CD14-positive monocyte (primary cell): ENCODE results near the gene C1QL1. TPM values are rescaled to one million over a fixed set of nuclear protein-coding genes. Genes with fewer than 3 reads are reported as not detected.
A peak's percentile ranks its signal among the peaks of the same experiment; 100 is the strongest.

Experiments used
- DNase-seq, 3 donors: peaks; one replicate each; pipeline ENCODE4 v3.0.0-alpha.2; 2011 to 2022
- H2AFZ ChIP-seq: 2 replicates; pipeline ENCODE4 v1.6.0; 2012; ENCODE audit warnings: mild to moderate bottlenecking, low read depth, low read length, inconsistent platforms; ENCODE audit not compliant: insufficient read depth, poor library complexity, severe bottlenecking
- H3K27ac ChIP-seq, 2 donors: 1 replicate in 1 of 2; 2 replicates in 1 of 2; pipeline ENCODE4 v1.5.1; 2012 to 2013; ENCODE audit warnings: low read length in 2 of 2, control low read depth in 1 of 2, inconsistent platforms in 1 of 2, low read depth in 1 of 2, mild to moderate bottlenecking in 1 of 2
- H3K27me3 ChIP-seq, 2 donors: one replicate each; pipeline versions ENCODE4 v1.6.0 to v1.6.1; 2011 to 2013; ENCODE audit warnings: low read length in 2 of 2; ENCODE audit not compliant: control insufficient read depth in 2 of 2, insufficient read depth in 2 of 2
- H3K36me3 ChIP-seq, 2 donors: replicated peaks in 1 of 2; 1 replicate in 1 of 2; 2 replicates in 1 of 2; pipeline versions ENCODE4 v1.5.1 to v1.6.1; 2012 to 2013; ENCODE audit warnings: low read length in 2 of 2, control low read depth in 1 of 2, inconsistent platforms in 1 of 2, mild to moderate bottlenecking in 1 of 2; ENCODE audit not compliant: insufficient read depth in 2 of 2, control insufficient read depth in 1 of 2
- H3K4me1 ChIP-seq, 2 donors: 1 replicate in 1 of 2; 2 replicates in 1 of 2; pipeline versions ENCODE4 v1.5.1 to v1.6.1; 2012 to 2013; ENCODE audit warnings: low read length in 2 of 2, control low read depth in 1 of 2, inconsistent platforms in 1 of 2, mild to moderate bottlenecking in 1 of 2, moderate library complexity in 1 of 2; ENCODE audit not compliant: insufficient read depth in 2 of 2, control insufficient read depth in 1 of 2
- H3K4me2 ChIP-seq: replicated peaks from 2 replicates; pipeline ENCODE3; 2012; ENCODE audit warnings: low read length, moderate library complexity, mild to moderate bottlenecking; ENCODE audit not compliant: poor library complexity, severe bottlenecking; ENCODE audit errors: extremely low read depth
- H3K4me3 ChIP-seq, 3 experiments: fragments of 200-600 bp in 1 of 3; sonication (generic) in 1 of 3; replicated peaks in 1 of 3; 1 replicate in 2 of 3; 2 replicates in 1 of 3; pipeline ENCODE4 v1.5.1; 2011 to 2013; ENCODE audit warnings: low read length in 3 of 3, mild to moderate bottlenecking in 3 of 3, control low read depth in 2 of 3, low read depth in 2 of 3, inconsistent platforms in 1 of 3, moderate library complexity in 1 of 3
- H3K79me2 ChIP-seq: 2 replicates; pipeline ENCODE4 v1.6.0; 2012; ENCODE audit warnings: mild to moderate bottlenecking, control low read depth, inconsistent platforms, low read length, moderate library complexity; ENCODE audit not compliant: insufficient read depth
- H3K9ac ChIP-seq: 2 replicates; pipeline ENCODE4 v1.6.0; 2017; ENCODE audit warnings: low read length, mild to moderate bottlenecking; ENCODE audit not compliant: insufficient read depth, poor library complexity, severe bottlenecking
- H3K9me3 ChIP-seq, 2 donors: replicated peaks in 1 of 2; 1 replicate in 1 of 2; 2 replicates in 1 of 2; pipeline versions ENCODE4 v1.5.1 to v1.6.1; 2012 to 2013; ENCODE audit warnings: low read length in 2 of 2, control low read depth in 1 of 2; ENCODE audit not compliant: control insufficient read depth in 1 of 2, insufficient read depth in 1 of 2
- H4K20me1 ChIP-seq: 2 replicates; pipeline ENCODE4 v1.6.0; 2012; ENCODE audit warnings: mild to moderate bottlenecking, low read length, control low read depth, moderate library complexity; ENCODE audit not compliant: insufficient read depth
- H3K27ac Mint-ChIP-seq, 7 donors: one replicate each; pipeline ENCODE4 v1.8.0; 2020; ENCODE audit warnings: mild to moderate bottlenecking in 7 of 7, mixed read lengths in 7 of 7, moderate library complexity in 6 of 7, inconsistent platforms in 2 of 7
- H3K27me3 Mint-ChIP-seq, 3 donors: one replicate each; pipeline ENCODE4 v1.8.0; 2021 to 2022; ENCODE audit warnings: low read depth in 3 of 3, mild to moderate bottlenecking in 3 of 3, mixed read lengths in 3 of 3, moderate library complexity in 3 of 3, inconsistent platforms in 1 of 3
- H3K36me3 Mint-ChIP-seq, 2 donors: one replicate each; pipeline ENCODE4 v1.8.0; 2020; ENCODE audit warnings: mixed read lengths in 2 of 2, inconsistent platforms in 1 of 2, mild to moderate bottlenecking in 1 of 2
- H3K4me1 Mint-ChIP-seq: one replicate; pipeline ENCODE4 v1.8.0; 2020; ENCODE audit warnings: mild to moderate bottlenecking, mixed read lengths
- H3K4me3 Mint-ChIP-seq, 2 donors: one replicate each; pipeline ENCODE4 v1.8.0; 2020; ENCODE audit warnings: mild to moderate bottlenecking in 2 of 2, mixed read lengths in 2 of 2, moderate library complexity in 1 of 2
- H3K9me3 Mint-ChIP-seq, 7 donors: one replicate each; pipeline ENCODE4 v1.8.0; 2020 to 2022; ENCODE audit warnings: mixed read lengths in 7 of 7, mild to moderate bottlenecking in 6 of 7, moderate library complexity in 6 of 7, inconsistent platforms in 2 of 7
- WGBS: methylation state at CpG from one replicate; pipeline ENCODE4 v1.1.5; 2013; ENCODE audit warnings: missing lambda C conversion rate; ENCODE audit not compliant: insufficient coverage; 5-methylcytosine and 5-hydroxymethylcytosine counted together
- intact Hi-C, 2 donors: fragments of 100-400 bp; cut with micrococcal nuclease; formaldehyde crosslinking; loops; one replicate each; pipeline versions ENCODE4 v1.15.0 to v1.15.1; 2023
- polyA plus RNA-seq, 3 donors: library from polyadenylated mRNA; depleted of rRNA in 1 of 3; unstranded in 2 of 3; stranded (reverse) in 1 of 3; fragments of 300-500 nt in 2 of 3; fragments of >200 nt in 1 of 3; fragmentation: Illumina TruSeq in 2 of 3; gene quantifications; 1 replicate in 2 of 3; 2 replicates in 1 of 3; pipeline ENCODE4 v1.2.3, GENCODE V29; 2012 to 2021
- TF ChIP-seq, protein P1 (sequence below): fragments of 200-600 bp; IDR thresholded peaks from one replicate; pipeline ENCODE4 v1.8.0; 2022; ENCODE audit warnings: antibody characterized with exemption, mild to moderate bottlenecking

Gene C1QL1
- polyA plus RNA-seq, 3 donors = not detected

DNA sequence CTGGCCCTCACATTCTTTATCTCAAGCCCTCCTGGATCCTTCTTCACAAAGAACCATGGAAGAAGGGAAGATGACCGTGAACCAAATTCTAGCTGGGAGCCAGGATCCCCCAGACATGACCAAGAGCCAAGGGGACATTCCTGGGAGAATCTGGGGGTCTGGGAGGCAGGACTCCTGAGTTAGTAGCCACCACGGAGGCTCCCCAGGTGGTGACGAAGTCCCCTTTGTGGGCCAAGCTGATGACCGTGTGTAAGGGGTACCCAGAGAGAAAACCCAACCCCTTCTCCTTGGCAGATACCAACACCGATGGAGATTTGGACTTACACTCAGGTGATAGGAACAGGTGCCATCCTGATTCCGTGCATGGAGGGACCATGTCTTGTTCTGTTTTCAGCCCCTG, 46.0 kb downstream of the C1QL1 start:
- Histone ChIP-seq H4K20me1 (no peaks in the 10 kb centered on the region), H3K27ac (no peak overlapping the region), H3K27me3 (peaks cover 6 to 15% of the 10 kb centered on the region in 2 donors), H3K36me3 (peaks cover 14 to 16% of the 10 kb centered on the region in 2 donors), H3K79me2 (no peaks in the 10 kb centered on the region), H2AFZ (no peak overlapping the region), H3K4me3 (no peak overlapping the region), H3K9ac (no peak overlapping the region), H3K4me2 (no peak overlapping the region), H3K9me3 (no peaks in the 10 kb centered on the region), H3K4me1 (no peaks in the 10 kb centered on the region)
- no peak overlapping the region for H3K4me3 Mint-ChIP-seq
- intact Hi-C loops = loop anchor here (5.0 to 10.0 kb wide), 2 partner anchors 100 to 173 kb away; no protein-coding TSS in a partner anchor
- H3K27me3 Mint-ChIP-seq = peaks cover 22 to 30% (median 23%) of the 10 kb centered on the region in 3 donors
- H3K4me1 Mint-ChIP-seq = no peaks in the 10 kb centered on the region
- WGBS = 100% methylated on average over 4 of the region's 6 CpGs
- no peak for DNase-seq
- no peak overlapping the region for H3K27ac Mint-ChIP-seq
- TF ChIP-seq, protein P1, sequence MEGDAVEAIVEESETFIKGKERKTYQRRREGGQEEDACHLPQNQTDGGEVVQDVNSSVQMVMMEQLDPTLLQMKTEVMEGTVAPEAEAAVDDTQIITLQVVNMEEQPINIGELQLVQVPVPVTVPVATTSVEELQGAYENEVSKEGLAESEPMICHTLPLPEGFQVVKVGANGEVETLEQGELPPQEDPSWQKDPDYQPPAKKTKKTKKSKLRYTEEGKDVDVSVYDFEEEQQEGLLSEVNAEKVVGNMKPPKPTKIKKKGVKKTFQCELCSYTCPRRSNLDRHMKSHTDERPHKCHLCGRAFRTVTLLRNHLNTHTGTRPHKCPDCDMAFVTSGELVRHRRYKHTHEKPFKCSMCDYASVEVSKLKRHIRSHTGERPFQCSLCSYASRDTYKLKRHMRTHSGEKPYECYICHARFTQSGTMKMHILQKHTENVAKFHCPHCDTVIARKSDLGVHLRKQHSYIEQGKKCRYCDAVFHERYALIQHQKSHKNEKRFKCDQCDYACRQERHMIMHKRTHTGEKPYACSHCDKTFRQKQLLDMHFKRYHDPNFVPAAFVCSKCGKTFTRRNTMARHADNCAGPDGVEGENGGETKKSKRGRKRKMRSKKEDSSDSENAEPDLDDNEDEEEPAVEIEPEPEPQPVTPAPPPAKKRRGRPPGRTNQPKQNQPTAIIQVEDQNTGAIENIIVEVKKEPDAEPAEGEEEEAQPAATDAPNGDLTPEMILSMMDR = no peak
- peaks cover 0 to 3% (median 0%) of the 10 kb centered on the region in 7 donors for H3K9me3 Mint-ChIP-seq
- peaks cover 15 to 27% of the 10 kb centered on the region in 2 donors for H3K36me3 Mint-ChIP-seq

DNA sequence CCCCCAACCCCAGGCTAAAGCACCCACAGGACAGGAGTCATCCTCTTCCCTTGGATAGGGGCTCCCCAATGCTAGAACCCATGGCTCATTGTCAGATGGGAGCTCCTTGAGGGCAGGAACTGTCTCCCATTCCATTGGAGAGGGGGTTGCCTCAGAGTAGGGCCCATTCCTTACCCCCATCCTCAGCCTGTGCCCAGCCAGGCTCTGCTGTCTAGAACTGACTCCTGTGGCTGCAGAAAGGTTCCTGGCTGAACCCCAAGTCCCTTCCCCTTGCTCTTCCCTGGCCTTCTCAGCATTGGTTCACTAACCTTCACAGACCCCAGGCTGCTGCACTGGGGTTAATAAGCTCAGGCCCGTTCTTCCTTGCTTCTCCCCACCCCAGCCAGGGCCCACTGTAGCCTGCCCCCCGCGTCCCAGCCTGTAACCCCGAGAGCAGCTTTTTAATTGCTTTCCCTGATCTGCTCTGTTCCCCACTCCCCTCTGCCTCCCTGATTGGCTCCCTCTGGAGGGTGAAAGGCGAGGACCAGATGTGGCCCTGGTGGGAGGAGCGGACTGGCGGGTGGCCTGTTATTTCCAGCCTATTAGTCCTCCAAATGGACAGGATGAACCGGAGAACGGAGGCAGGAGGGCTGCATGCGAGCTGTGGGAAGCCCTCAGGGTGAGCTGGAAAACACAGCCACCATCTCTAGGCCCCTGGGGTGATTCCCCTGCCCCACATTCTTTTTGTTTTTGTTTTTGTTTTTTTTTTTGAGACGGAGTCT, 46.8 kb downstream of the C1QL1 start:
- Histone ChIP-seq H3K4me1 (peaks cover 3 to 5% of the 10 kb centered on the region in 2 donors), H3K4me3 (no peak overlapping the region), H3K79me2 (no peaks in the 10 kb centered on the region), H3K36me3 (peaks cover 6 to 7% of the 10 kb centered on the region in 2 donors), H3K27ac (no peak overlapping the region), H2AFZ (no peak overlapping the region), H3K9ac (no peak overlapping the region), H3K9me3 (no peaks in the 10 kb centered on the region), H3K27me3 (peaks cover 6 to 15% of the 10 kb centered on the region in 2 donors), H4K20me1 (no peaks in the 10 kb centered on the region), H3K4me2 (no peak overlapping the region)
- peaks cover 0 to 3% (median 0%) of the 10 kb centered on the region in 7 donors for H3K9me3 Mint-ChIP-seq
- 80% methylated on average over 7 of the region's 11 CpGs for WGBS
- H3K4me1 Mint-ChIP-seq = peaks cover 5% of the 10 kb centered on the region
- TF ChIP-seq, protein P1 = no peak
- H3K27ac Mint-ChIP-seq = peak overlapping the region in 1 of 7 donors; percentile 4
- peaks cover 11 to 19% of the 10 kb centered on the region in 2 donors for H3K36me3 Mint-ChIP-seq
- intact Hi-C loops = loop anchor here (5.0 to 10.0 kb wide), 2 partner anchors 101 to 173 kb away; no protein-coding TSS in a partner anchor
- H3K4me3 Mint-ChIP-seq = peak overlapping the region in 1 of 2 donors; percentile 64
- no peak for DNase-seq
- peaks cover 23 to 30% (median 24%) of the 10 kb centered on the region in 3 donors for H3K27me3 Mint-ChIP-seq
